ENCODE measurements around the gene TPM3. TPM values are rescaled to one million over a fixed set of nuclear protein-coding genes. Genes with fewer than 3 reads are reported as not detected.
A peak's percentile ranks its signal among the peaks of the same experiment; 100 is the strongest.
"Not testable (repeated sequence)": the region's sequence is repeated elsewhere in the genome, so short reads cannot be mapped to it uniquely, and the experiment has no call there.

The TPM3 gene
- total RNA-seq, 1 donor from 2014 or later = 466 TPM

DNA sequence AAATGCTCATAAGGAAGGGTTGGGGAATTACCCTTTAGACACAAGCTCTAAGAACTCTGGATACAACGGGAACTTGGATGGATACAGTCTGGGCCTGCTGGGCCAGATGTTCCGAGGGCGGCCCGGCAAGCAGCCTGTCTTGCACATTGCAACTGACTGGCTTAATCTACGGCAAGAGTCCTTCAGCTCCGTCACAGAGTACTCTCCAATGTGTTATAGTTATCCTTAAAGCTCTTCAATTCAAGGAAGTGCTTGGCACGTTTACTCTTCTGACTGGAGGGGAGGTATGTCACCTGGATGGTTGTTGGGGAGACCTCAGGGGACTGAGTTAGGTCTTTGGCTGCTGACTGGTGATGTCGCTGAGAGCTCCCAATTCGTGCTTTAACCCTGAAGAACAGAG lies 15.4 kb upstream of the TPM3 start:
- H3K27me3 Mint-ChIP-seq = no peaks in the 10 kb centered on the region
- ATAC-seq (ENCODE audit: low read depth) (no peak), DNase-seq (no peak)
- no peak overlapping the region for H3K27ac Mint-ChIP-seq
- intact Hi-C loops (cut with micrococcal nuclease) = no loop called here
- H3K4me1 Mint-ChIP-seq = no peaks in the 10 kb centered on the region
- CTCF ChIA-PET = no interaction called here
- TF ChIP-seq, protein P1, sequence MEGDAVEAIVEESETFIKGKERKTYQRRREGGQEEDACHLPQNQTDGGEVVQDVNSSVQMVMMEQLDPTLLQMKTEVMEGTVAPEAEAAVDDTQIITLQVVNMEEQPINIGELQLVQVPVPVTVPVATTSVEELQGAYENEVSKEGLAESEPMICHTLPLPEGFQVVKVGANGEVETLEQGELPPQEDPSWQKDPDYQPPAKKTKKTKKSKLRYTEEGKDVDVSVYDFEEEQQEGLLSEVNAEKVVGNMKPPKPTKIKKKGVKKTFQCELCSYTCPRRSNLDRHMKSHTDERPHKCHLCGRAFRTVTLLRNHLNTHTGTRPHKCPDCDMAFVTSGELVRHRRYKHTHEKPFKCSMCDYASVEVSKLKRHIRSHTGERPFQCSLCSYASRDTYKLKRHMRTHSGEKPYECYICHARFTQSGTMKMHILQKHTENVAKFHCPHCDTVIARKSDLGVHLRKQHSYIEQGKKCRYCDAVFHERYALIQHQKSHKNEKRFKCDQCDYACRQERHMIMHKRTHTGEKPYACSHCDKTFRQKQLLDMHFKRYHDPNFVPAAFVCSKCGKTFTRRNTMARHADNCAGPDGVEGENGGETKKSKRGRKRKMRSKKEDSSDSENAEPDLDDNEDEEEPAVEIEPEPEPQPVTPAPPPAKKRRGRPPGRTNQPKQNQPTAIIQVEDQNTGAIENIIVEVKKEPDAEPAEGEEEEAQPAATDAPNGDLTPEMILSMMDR (IDR thresholded peaks at IDR 0.05) = no peak
- no peaks in the 10 kb centered on the region for H3K9me3 Mint-ChIP-seq
- H3K36me3 Mint-ChIP-seq (ENCODE audit: low read depth) = peaks cover 57% of the 10 kb centered on the region
- no peak overlapping the region for H3K4me3 Mint-ChIP-seq
- POLR2A ChIA-PET = interaction anchor here (0.7 kb wide), 1 partner anchor 9 kb away, joined by 5 read pairs; no protein-coding TSS in a partner anchor

DNA sequence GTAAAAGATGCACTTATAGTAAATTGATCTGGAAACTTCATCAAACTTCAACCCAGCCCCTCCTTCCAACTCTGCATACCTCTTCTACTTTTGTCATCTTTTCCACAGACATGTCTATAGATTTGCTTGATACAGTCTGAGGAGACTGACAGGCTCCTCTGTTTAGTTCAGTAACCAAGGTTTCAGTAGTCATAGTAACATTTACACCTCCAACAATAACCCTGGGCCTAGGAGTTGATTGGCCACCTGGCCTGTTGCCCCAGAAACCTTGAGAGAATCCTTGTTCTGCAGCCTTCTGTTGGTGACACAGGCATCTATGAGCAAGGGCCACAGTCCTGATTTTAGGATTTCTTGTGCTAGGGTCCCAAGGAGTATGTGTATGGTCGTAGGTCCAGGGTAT lies 14.3 kb upstream of the TPM3 start, which contains the start of gene CFAP141:
CFAP141 (minus strand) TSS at position 138 of the 400 bp plus-strand sequence; CDS start at position 112, 26 bp downstream.
- TF ChIP-seq, protein P1 (IDR thresholded peaks at IDR 0.05) = no peak
- no peaks in the 10 kb centered on the region for H3K4me1 Mint-ChIP-seq
- H3K27ac Mint-ChIP-seq = no peak within 1 kb of the TSS
- intact Hi-C loops (cut with micrococcal nuclease) = no loop called here
- no peak within 1 kb of the TSS for H3K4me3 Mint-ChIP-seq
- POLR2A ChIA-PET = no interaction called here
- no peak for ATAC-seq (ENCODE audit: low read depth)
- no peaks in the 10 kb centered on the region for H3K9me3 Mint-ChIP-seq
- peaks cover 48% of the 10 kb centered on the region for H3K36me3 Mint-ChIP-seq (ENCODE audit: low read depth)
- CTCF ChIA-PET = no interaction called here
- H3K27me3 Mint-ChIP-seq = no peaks in the 10 kb centered on the region
- no peak for DNase-seq

DNA sequence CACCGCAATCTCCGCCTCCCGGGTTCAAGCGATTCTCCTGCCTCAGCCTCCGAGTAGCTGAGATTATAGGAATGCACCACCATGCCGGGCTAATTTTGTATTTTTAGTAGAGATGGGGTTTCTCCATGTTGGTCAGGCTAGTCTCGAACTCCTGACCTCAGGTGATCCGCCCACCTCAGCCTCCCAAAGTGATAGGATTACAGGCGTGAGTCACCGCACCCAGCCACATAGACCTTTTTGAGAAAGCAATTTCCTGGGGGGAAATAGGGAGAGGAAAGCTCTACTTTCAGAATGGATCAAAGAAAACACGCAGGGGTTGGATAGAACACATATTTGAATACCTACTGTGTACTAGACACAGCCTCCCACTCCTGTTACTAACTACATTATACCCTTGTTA lies 13.9 kb upstream of the TPM3 start:
- H3K36me3 Mint-ChIP-seq (ENCODE audit: low read depth) = peaks cover 46% of the 10 kb centered on the region
- H3K27ac Mint-ChIP-seq; H3K9me3 Mint-ChIP-seq; H3K27me3 Mint-ChIP-seq; POLR2A ChIA-PET; ATAC-seq (ENCODE audit: low read depth); H3K4me1 Mint-ChIP-seq; DNase-seq; intact Hi-C loops (cut with micrococcal nuclease); H3K4me3 Mint-ChIP-seq; CTCF ChIA-PET: not testable (repeated sequence)

DNA sequence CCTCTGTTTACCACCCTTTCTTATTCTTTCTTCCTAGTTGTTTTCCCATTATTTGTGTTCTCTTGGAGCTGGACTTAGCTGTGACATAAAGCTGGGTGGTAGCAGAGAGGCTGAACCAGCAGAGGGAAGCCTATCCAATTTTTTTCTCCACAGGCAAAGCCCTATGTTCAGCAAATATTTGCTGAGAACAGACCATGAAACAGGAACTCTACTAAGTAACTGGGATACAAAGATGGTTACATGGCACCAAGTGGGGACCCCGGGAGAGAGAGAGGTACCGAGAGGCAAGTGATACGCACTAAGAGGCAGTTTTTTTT lies 7.6 kb upstream of the TPM3 start:
- H3K27ac Mint-ChIP-seq = no peak overlapping the region
- intact Hi-C loops (cut with micrococcal nuclease) = loop anchor here (1.0 kb wide), 2 partner anchors 73 to 136 kb away; partner anchors contain the start of gene HAX1
- ATAC-seq (ENCODE audit: low read depth) (no peak), DNase-seq (no peak)
- no peaks in the 10 kb centered on the region for H3K9me3 Mint-ChIP-seq
- no peaks in the 10 kb centered on the region for H3K4me1 Mint-ChIP-seq
- H3K36me3 Mint-ChIP-seq (ENCODE audit: low read depth) = no peaks in the 10 kb centered on the region
- TF ChIP-seq, protein P1 (IDR thresholded peaks at IDR 0.05) = no peak
- POLR2A ChIA-PET = interaction anchor here (0.5 to 2.1 kb wide), 7 partner anchors 17 to 774 kb away, joined by 3 to 6 read pairs (median 3); partner anchors contain the start of gene UBAP2L
- no peak overlapping the region for H3K4me3 Mint-ChIP-seq
- H3K27me3 Mint-ChIP-seq = no peaks in the 10 kb centered on the region
- CTCF ChIA-PET = interaction anchor here (0.8 to 3.1 kb wide), 12 partner anchors 19 to 403 kb away, joined by 3 to 24 read pairs (median 3); partner anchors contain the start of gene HAX1

DNA sequence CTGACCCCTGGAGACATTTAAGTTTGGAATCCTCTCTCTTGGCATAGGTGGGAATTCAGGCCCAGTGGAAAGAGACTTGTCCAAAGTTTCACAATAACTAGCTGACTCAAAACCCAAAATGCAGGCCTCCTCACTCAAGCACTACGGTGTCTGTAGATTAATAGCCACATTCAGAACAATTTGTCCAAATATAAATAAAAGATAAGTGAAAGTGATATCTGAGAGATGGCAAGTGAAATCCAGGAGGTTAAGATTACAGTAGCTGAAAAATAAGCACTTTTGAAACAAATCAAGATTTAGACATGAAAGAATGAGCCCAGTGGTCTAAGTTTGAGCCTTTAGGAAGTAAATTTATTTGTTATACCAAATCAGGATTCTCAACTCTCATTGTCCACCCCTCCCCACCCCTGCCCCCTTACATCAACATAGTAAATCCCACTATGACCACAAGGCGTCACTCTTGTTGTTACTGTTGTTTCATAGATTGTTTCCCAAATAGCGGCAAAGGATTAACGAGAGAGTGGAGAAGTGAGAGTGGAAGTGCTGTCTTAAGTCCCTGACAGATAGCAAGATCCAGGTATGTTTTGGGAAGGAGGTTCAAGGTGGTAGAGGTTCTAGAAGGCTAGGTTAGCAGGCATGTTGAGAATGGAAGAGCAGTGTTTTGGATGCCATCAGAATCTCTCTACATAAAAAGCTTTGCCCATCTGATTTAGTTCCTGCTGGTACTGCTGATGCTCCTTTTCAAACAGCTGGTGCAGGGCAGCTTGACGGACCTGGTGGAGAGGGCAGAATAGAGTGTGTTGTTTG lies 7.1 kb upstream of the TPM3 start:
- ChIA-PET POLR2A (interaction anchor here (0.5 to 2.1 kb wide), 8 partner anchors 17 to 775 kb away, joined by 3 to 6 read pairs (median 3); partner anchors contain the start of gene UBAP2L), CTCF (interaction anchor here (0.8 to 3.1 kb wide), 13 partner anchors 18 to 402 kb away, joined by 3 to 24 read pairs (median 3); partner anchors contain the start of gene HAX1)
- TF ChIP-seq, protein P1 (IDR thresholded peaks at IDR 0.05) = no peak
- H3K27me3 Mint-ChIP-seq = peaks cover 3% of the 10 kb centered on the region
- intact Hi-C loops (cut with micrococcal nuclease) = loop anchor here (1.0 kb wide), 2 partner anchors 73 to 136 kb away; partner anchors contain the start of gene HAX1
- ATAC-seq (ENCODE audit: low read depth) = peak; percentile 75
- DNase-seq = no peak
- H3K27ac Mint-ChIP-seq = no peak overlapping the region
- no peaks in the 10 kb centered on the region for H3K9me3 Mint-ChIP-seq
- H3K4me1 Mint-ChIP-seq = no peaks in the 10 kb centered on the region
- H3K4me3 Mint-ChIP-seq = no peak overlapping the region
- H3K36me3 Mint-ChIP-seq (ENCODE audit: low read depth) = no peaks in the 10 kb centered on the region

All from activated B cell treated with CpG ODN at 0.5 μM for 24 hours (primary cell).